Subcutaneous adipose tissue (tissue), 4 donors: ENCODE measurements around the gene CBFA2T3. TPM values are rescaled to one million over a fixed set of nuclear protein-coding genes. Genes with fewer than 3 reads are reported as not detected.

Experiments used
- CTCF ChIP-seq: fragments of 450-650 bp; IDR thresholded peaks from one replicate; pipeline ENCODE4 v1.5.1; 2016; ENCODE audit warnings: low read depth, mild to moderate bottlenecking, control low read depth, antibody characterized with exemption, moderate library complexity
- total RNA-seq, 4 donors: library from RNA; depleted of rRNA; stranded (reverse); fragments of >200 nt; gene quantifications; one replicate each; pipeline ENCODE4 v1.1.0, GENCODE V29; 2016

The CBFA2T3 gene
- total RNA-seq, 4 donors from 2014 or later: 0.49 to 6.6 (median 1.1) TPM

GRCh38 chr16:88974080-88974915, 2.7 kb downstream of the CBFA2T3 start:
- no peak for TF ChIP-seq CTCF

GRCh38 chr16:88973415-88974050, 3.5 kb downstream of the CBFA2T3 start:
- no peak for TF ChIP-seq CTCF

GRCh38 chr16:88973007-88973410, 4.0 kb downstream of the CBFA2T3 start:
- no peak for TF ChIP-seq CTCF

DNA sequence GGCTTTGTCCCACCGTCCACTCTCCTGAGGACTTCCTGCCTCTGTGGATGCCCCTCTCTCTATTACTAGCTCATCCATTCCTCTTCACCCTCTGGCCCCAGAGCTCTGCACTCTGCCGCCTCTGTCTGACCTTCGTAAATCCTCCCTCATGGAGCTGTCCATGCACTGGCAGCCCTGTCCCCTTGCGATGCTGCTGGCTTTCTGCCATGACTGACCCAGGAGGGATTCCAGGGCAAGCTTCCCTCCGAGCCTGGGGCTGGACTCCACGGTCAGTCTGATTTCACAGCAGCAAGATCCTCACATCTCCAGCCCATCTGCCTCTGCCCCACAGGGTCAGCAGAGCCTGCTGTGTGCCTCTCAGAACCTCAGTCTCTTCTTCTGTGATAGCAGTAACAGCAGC, 4.7 kb downstream of the CBFA2T3 start:
- TF ChIP-seq CTCF: no peak

DNA sequence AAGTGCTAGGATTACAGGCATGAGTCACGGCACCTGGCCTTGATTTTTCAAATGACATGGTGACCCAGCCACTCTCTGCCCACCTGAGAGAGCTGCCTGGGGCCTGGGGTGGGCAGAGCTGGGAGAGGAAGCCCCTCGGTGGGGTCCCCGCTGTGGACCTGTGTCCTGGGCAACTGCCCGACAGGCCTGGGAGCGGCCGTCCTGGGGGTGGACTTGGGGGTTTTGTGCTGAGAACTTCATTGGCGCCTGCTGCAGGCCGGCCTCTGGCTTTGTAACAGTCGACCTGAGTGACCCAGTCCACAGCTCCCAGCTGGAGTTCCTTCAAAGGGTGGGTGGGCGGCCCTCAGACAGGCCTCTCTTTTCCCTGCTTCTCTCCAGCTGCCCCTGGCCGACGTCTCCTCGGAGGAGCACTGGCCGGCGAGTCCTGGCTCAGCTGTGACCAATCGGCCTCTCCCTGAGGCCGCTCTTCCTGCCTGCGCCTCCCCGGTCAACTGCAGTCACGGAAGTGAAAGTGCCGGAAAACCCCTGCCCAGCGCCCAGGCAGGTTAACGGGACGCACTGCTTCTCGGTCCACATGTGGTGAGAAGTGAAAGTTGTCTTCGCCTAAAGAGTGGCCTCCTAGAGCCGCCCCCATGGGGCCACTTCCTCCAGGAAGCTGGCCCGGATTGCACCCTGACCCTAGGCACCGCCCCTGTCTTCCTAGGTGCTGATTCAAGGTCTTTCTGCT, 5.5 kb downstream of the CBFA2T3 start:
- TF ChIP-seq CTCF: no peak

DNA sequence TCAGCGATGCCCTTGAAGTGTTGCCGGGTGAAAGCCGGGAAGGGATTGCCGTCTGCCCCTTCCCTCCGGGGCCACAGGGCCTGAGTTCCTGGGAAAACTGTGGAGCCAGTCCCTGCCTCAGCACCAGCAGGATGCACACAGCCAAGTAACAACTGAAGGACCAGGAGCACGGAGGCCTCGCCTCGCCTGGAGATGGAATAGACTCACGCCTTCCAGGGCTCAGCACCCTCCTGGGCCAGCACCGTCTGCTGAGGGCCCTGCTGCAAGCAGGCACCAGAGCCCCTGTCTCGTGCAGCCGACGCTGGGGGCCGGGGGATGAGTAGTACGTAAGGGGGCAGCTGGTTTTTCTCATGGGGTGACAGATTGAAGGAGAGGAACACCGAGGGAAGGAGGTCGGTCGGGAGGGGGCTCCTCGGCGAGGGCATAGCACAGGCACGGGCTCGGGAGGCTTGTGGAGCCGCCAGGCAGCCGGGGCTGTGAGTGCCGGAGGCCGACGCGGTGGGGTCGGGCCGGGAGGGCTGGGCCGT, 6.4 kb downstream of the CBFA2T3 start:
- no peak for TF ChIP-seq CTCF

DNA sequence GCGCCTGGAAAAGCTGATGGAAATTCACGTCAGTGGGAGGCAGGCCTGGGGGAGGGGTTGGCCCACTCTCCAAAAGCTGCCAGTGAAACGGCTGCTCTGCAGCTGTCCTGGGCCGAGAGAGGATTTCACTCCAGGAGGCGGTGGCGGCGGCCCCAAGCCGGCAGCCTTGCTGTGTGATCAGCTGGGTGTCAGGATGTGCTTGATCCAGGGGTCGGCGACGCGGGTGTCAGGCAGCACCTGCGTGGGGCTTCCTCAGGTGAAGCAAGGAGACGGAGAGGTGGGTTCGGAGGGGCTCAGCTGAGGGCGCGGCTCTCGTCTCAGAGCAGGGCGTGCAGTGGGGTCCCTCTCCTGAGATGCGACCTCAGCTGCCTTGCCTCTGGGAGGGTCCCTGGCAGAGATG, 7.0 kb downstream of the CBFA2T3 start:
- no peak for TF ChIP-seq CTCF
